K562 (cell line): ENCODE measurements around the gene ZNRD2. TPM values are rescaled to one million over a fixed set of nuclear protein-coding genes. Genes with fewer than 3 reads are reported as not detected.

ENCODE experiments used
- ATAC-seq: fragments of 200-7000 bp; cut with Tn5 transposase; 3 replicates; pipeline ENCODE4 v1.9.1; 2020; ENCODE audit warnings: moderate library complexity
- BruUV-seq: library from RNA; stranded (reverse); fragments of 400-500 nt; replicated peaks from 2 replicates; lab custom pipeline; 2021; lab: Mats Ljungman, UMichigan
- CTCF ChIA-PET: fragments of 300-600 bp; formaldehyde crosslinking; extraction: SDS; loops from one replicate; lab custom pipeline; 2021; ENCODE audit warnings: low intra/inter-chr PET ratio; lab: Yijun Ruan, JAX
- POLR2A ChIA-PET: fragments of 300-600, 350-650 bp; sonication (Branson Sonifier 250); formaldehyde crosslinking; extraction: SDS; loops from one replicate; lab custom pipeline; 2021; ENCODE audit warnings: antibody characterized with exemption, inconsistent platforms; lab: Yijun Ruan, JAX
- DNase-seq, 4 experiments: peaks; one replicate each; pipeline versions ENCODE4 v3.0.0 to v3.0.0-alpha.2; 2011 to 2018; ENCODE audit warnings: low spot score in 3 of 4, mixed read lengths in 3 of 4; ENCODE audit errors: extremely low read depth in 1 of 4
- FAIRE-seq: peaks from 2 replicates; lab custom pipeline; 2011; peaks lifted over from hg19 to GRCh38; lab: Jason Lieb, UNC
- H2AFZ ChIP-seq: 2 replicates; pipeline ENCODE4 v1.6.0; 2011; ENCODE audit warnings: low read depth, low read length, control low read depth, inconsistent platforms
- H3K27ac ChIP-seq: fragments of 200-600 bp; 3 replicates; pipeline ENCODE4 v1.8.0; 2011; ENCODE audit warnings: low read depth, mild to moderate bottlenecking, control low read depth, inconsistent platforms, low read length, moderate library complexity, mixed read lengths; ENCODE audit errors: extremely low read depth
- H3K27me3 ChIP-seq, 2 experiments: fragments of 300-600 bp in 1 of 2; 2 replicates in 1 of 2; 3 replicates in 1 of 2; pipeline versions ENCODE4 v1.6.0 to v1.8.0; 2011; ENCODE audit warnings: inconsistent platforms in 2 of 2, low read length in 2 of 2, mild to moderate bottlenecking in 1 of 2, mixed read lengths in 1 of 2, moderate library complexity in 1 of 2; ENCODE audit not compliant: control insufficient read depth in 2 of 2, insufficient read depth in 2 of 2
- H3K36me3 ChIP-seq: fragments of 300-600 bp; 3 replicates; pipeline ENCODE4 v1.8.0; 2011; ENCODE audit warnings: mild to moderate bottlenecking, low read length, inconsistent platforms; ENCODE audit not compliant: control insufficient read depth, insufficient read depth
- H3K4me1 ChIP-seq, 2 experiments: fragments of 200-600 bp in 1 of 2; replicated peaks in 1 of 2; 2 replicates in 1 of 2; 3 replicates in 1 of 2; pipeline versions ENCODE4 v1.5.1 to v1.8.0; 2011; ENCODE audit warnings: inconsistent platforms in 2 of 2, low read length in 2 of 2, mild to moderate bottlenecking in 1 of 2, mixed read lengths in 1 of 2, moderate library complexity in 1 of 2; ENCODE audit not compliant: control insufficient read depth in 2 of 2, insufficient read depth in 2 of 2
- H3K4me2 ChIP-seq: 2 replicates; pipeline ENCODE4 v1.6.1; 2011; ENCODE audit warnings: low read length, control low read depth, inconsistent platforms, mixed read lengths; ENCODE audit not compliant: insufficient read depth
- H3K4me3 ChIP-seq: fragments of 200-600 bp; sonication (generic), shearing (Covaris generic); 2 replicates; pipeline ENCODE4 v1.5.1; 2016; ENCODE audit warnings: control low read depth, inconsistent platforms
- H3K79me2 ChIP-seq: fragments of 200-600 bp; 3 replicates; pipeline ENCODE4 v1.8.0; 2011; ENCODE audit warnings: low read length, inconsistent platforms; ENCODE audit not compliant: control insufficient read depth, insufficient read depth
- H3K9ac ChIP-seq, 2 experiments: 2 replicates each; pipeline versions ENCODE4 v1.6.0 to v1.6.1; 2011; ENCODE audit warnings: low read depth in 2 of 2, low read length in 2 of 2, control low read depth in 1 of 2, inconsistent platforms in 1 of 2, mild to moderate bottlenecking in 1 of 2, mixed read lengths in 1 of 2; ENCODE audit not compliant: insufficient read depth in 1 of 2
- H3K9me1 ChIP-seq: one replicate; pipeline ENCODE4 v1.6.0; 2011; ENCODE audit warnings: inconsistent platforms, mild to moderate bottlenecking, low read length, moderate library complexity; ENCODE audit not compliant: control insufficient read depth, insufficient read depth
- H3K9me3 ChIP-seq: replicated peaks from 2 replicates; pipeline ENCODE4 v1.5.1; 2011; ENCODE audit warnings: low read depth, low read length, inconsistent platforms; ENCODE audit not compliant: control insufficient read depth, insufficient read depth
- H4K20me1 ChIP-seq: replicated peaks from 2 replicates; pipeline ENCODE4 v1.6.1; 2011; ENCODE audit warnings: low read length, inconsistent platforms, mixed read lengths; ENCODE audit not compliant: control insufficient read depth, insufficient read depth
- AFF4 ChIP-seq: sonication (generic); formaldehyde crosslinking; IDR thresholded peaks from 2 replicates; pipeline ENCODE4 v1.8.0; 2023; ENCODE audit warnings: mild to moderate bottlenecking, missing genetic modification reagents
- CTBP1 ChIP-seq: fragments of 450-650 bp; IDR thresholded peaks from 2 replicates; pipeline ENCODE4 v1.6.1; 2016; ENCODE audit warnings: borderline replicate concordance
- DPF2 ChIP-seq: fragments of 450-650 bp; IDR thresholded peaks from 2 replicates; pipeline ENCODE4 v1.6.1; 2016
- FOSL1 ChIP-seq: fragments of 200-800 bp; sonication (Bioruptor generic); conservative IDR thresholded peaks from 2 replicates; pipeline ENCODE4 v1.6.1; 2016; ENCODE audit warnings: missing genetic modification characterization, missing compliant biosample characterization
- JUND ChIP-seq, 2 experiments: IDR thresholded peaks; 2 replicates in 1 of 2; 3 replicates in 1 of 2; pipeline ENCODE4 v1.6.1; 2011; ENCODE audit warnings: borderline replicate concordance in 2 of 2, low read depth in 2 of 2, low read length in 2 of 2, improper control_type of control experiment in 1 of 2, missing biosample characterization in 1 of 2, missing genetic modification characterization in 1 of 2, missing genetic modification reagents in 1 of 2
- KDM1A ChIP-seq, 2 experiments: fragments of 450-650 bp; IDR thresholded peaks; 2 replicates each; pipeline ENCODE4 v1.6.1; 2016; ENCODE audit warnings: mild to moderate bottlenecking in 2 of 2
- NFIC ChIP-seq: fragments of 450-650 bp; IDR thresholded peaks from 2 replicates; pipeline ENCODE4 v1.6.1; 2017; ENCODE audit warnings: mild to moderate bottlenecking, inconsistent platforms
- NONO ChIP-seq, 2 experiments: fragments of 200-400 bp in 1 of 2; fragments of 450-650 bp in 1 of 2; formaldehyde crosslinking in 1 of 2; IDR thresholded peaks; 2 replicates each; pipeline ENCODE4 v1.6.1; 2017; ENCODE audit warnings: low read depth in 2 of 2, mild to moderate bottlenecking in 2 of 2, moderate library complexity in 2 of 2, low read length in 1 of 2
- U2AF2 ChIP-seq: fragments of 200-400 bp; formaldehyde crosslinking; optimal IDR thresholded peaks from 2 replicates; pipeline ENCODE3; 2017; ENCODE audit warnings: low read depth, mild to moderate bottlenecking, low read length
- ZEB2 ChIP-seq: fragments of 450-650 bp; IDR thresholded peaks from 2 replicates; pipeline ENCODE4 v1.6.1; 2016
- ZNF263 ChIP-seq: sonication (generic); formaldehyde crosslinking; IDR thresholded peaks from 2 replicates; pipeline ENCODE4 v1.8.0; 2022; ENCODE audit warnings: mild to moderate bottlenecking, missing genetic modification reagents, borderline replicate concordance
- WGBS: fragments of 100-300 bp; shearing (Covaris generic); methylation state at CpG from one replicate; pipeline ENCODE4 v1.1.6; 2016; ENCODE audit warnings: low coverage, mixed read lengths; ENCODE audit not compliant: insufficient coverage; ENCODE audit errors: missing lambda C conversion rate; 5-methylcytosine and 5-hydroxymethylcytosine counted together
- in situ Hi-C: fragments of 300-500 bp; cut with MboI; formaldehyde crosslinking; loops from 4 replicates; pipeline ENCODE4 v1.15.0; 2018; ENCODE audit warnings: inconsistent platforms, mixed read lengths
- intact Hi-C: fragments of 100-400 bp; cut with micrococcal nuclease; formaldehyde crosslinking; loops from 2 replicates; pipeline ENCODE4 v1.14.2; 2022
- polyA plus RNA-seq, 8 experiments: library from polyadenylated mRNA; depleted of rRNA in 4 of 8; stranded (reverse) in 5 of 8; unstranded in 3 of 8; fragments of >200 nt; fragmentation: Nextera tagmentation in 2 of 8; fragmentation: Illumina TruSeq in 1 of 8; extraction: Ambion mirVana in 2 of 8; extraction: Trizol in 1 of 8; gene quantifications; 2 replicates each; pipeline versions ENCODE4 v1.2.1 to v1.2.3, GENCODE V29; 2011 to 2014; ENCODE audit warnings: inconsistent platforms in 1 of 8, missing spikeins in 1 of 8
- total RNA-seq, 7 experiments: library from RNA; depleted of rRNA in 6 of 7; stranded (reverse); fragments of >200 nt in 6 of 7; fragmentation: Illumina TruSeq in 2 of 7; extraction: Trizol in 2 of 7; gene quantifications; 2 replicates each; pipeline versions ENCODE4 v1.2.1 to v1.2.3, GENCODE V29; 2011 to 2021; ENCODE audit warnings: low replicate concordance in 1 of 7

The ZNRD2 gene
- total and polyA plus RNA-seq, 9 of the 15 experiments (the other 6 are each of a cell fraction or from before 2014, with no cell fraction given): 13.4 to 129 (median 60.4) TPM

GRCh38 chr11:65559951-65560537 lies 10.2 kb upstream of the ZNRD2 start:
- peaks cover 44 to 65% of the 10 kb centered on the region in 2 experiments for H3K4me1 ChIP-seq
- peak; percentile 56 for FAIRE-seq

More at GRCh38 chr11:65559951-65560537, 10.2 kb upstream of the ZNRD2 start:
- in situ Hi-C loops: no loop called here
- H4K20me1 ChIP-seq: no peaks in the 10 kb centered on the region
- H3K9me3 ChIP-seq: no peaks in the 10 kb centered on the region
- peak overlapping the region; percentile 9; the same call in 1 of the 2 replicates for H3K4me2 ChIP-seq
- DNase-seq (peak in 2 of 4 experiments; percentile 42 to 51), ATAC-seq (no peak)
- H3K9me1 ChIP-seq: no peaks in the 10 kb centered on the region
- intact Hi-C loops: no loop called here
- H3K9ac ChIP-seq: peak overlapping the region in 1 of 2 experiments; percentile 78; a peak in 2 of 4 replicates
- no peaks in the 10 kb centered on the region for H3K79me2 ChIP-seq
- no peak overlapping the region for H3K27ac ChIP-seq
- no peaks in the 10 kb centered on the region for H3K27me3 ChIP-seq
- no peak overlapping the region for H3K4me3 ChIP-seq
- no peak overlapping the region for H2AFZ ChIP-seq
- no peaks in the 10 kb centered on the region for H3K36me3 ChIP-seq
- BruUV-seq: no TSS peak
- ChIA-PET POLR2A (interaction anchor here (0.6 to 3.6 kb wide), 5 partner anchors 12 to 135 kb away, joined by 3 to 22 read pairs (median 8); partner anchors contain the start of genes FAM89B, MALAT1 and ZNRD2), CTCF (no interaction called here)
- TF ChIP-seq JUND (IDR thresholded peaks at IDR 0.05; ENCODE audit: borderline replicate concordance, low read depth, low read length) (no peak), JUND (tag; IDR thresholded peaks at IDR 0.05; ENCODE audit: borderline replicate concordance, low read depth, low read length) (0 out of 3 replicates have a peak, but pooled peaks have one; percentile 16), NFIC (peak; percentile 90), ZNF263 (CRISPR knock-in tag) (0 out of 2 replicates have a peak, but pooled peaks have one; percentile 13), U2AF2 (no peak), AFF4 (CRISPR knock-in tag) (no peak), NONO (IDR thresholded peaks at IDR 0.05; ENCODE audit: low read depth in 2 of 2, low read length in 1 of 2) (no peak), FOSL1 (tag) (peak; percentile 64), DPF2 (peak; percentile 21; the same call in 1 of the 2 replicates), ZEB2 (0 out of 2 replicates have a peak, but pooled peaks have one; percentile 29), CTBP1 (peak; percentile 32; the same call in 1 of the 2 replicates), KDM1A (IDR thresholded peaks at IDR 0.05) (0 out of 4 replicates have a peak, but pooled peaks of 1 of the 2 experiments have one; percentile 20)
- 21% methylated on average over 5 of the region's 5 CpGs for WGBS
